Measurements from ENCODE around the gene TFAP2D. TPM values are rescaled to one million over a fixed set of nuclear protein-coding genes. Genes with fewer than 3 reads are reported as not detected.

The TFAP2D gene
- polyA plus RNA-seq, 1 donor from 2014 or later, result not detected

DNA sequence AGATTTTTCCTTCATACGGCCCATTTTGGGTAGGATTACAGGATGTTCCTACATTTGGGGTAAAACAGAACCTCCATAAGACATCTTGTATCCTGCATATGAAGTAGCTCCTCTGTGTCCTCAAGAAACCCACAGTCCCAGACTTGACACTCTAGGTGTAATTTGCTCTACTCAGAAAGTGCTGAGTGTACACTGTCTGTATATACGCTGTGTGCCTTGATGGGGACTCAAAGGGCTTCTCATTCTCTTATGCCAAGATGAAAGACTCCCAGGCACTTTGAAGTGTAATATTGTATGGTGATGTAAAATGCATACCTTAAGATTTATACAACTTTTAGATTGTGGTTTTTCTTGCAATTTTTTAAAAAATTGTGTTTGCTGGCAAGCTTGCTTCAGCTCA, 5.2 kb downstream of the TFAP2D start:
- Histone ChIP-seq H3K9ac (ENCODE audit: low read length) (no peak overlapping the region), H3K36me3 (ENCODE audit: insufficient read depth, low read length) (no peaks in the 10 kb centered on the region), H3K27ac (ENCODE audit: low read length) (no peak overlapping the region), H3K79me2 (replicated peaks; ENCODE audit: insufficient read depth, low read length) (no peaks in the 10 kb centered on the region), H3K9me3 (ENCODE audit: low read length) (no peaks in the 10 kb centered on the region), H3F3A (ENCODE audit: insufficient read depth, low read length, poor library complexity, severe bottlenecking) (no peaks in the 10 kb centered on the region), H3K9me2 (ENCODE audit: insufficient read depth, low read length) (no peaks in the 10 kb centered on the region), H4K20me1 (ENCODE audit: insufficient read depth) (no peaks in the 10 kb centered on the region), H3K27me3 (ENCODE audit: insufficient read depth, low read depth, low read length) (peaks cover 100% of the 10 kb centered on the region), H2AFZ (ENCODE audit: low read depth, low read length) (no peak overlapping the region), H3K4me2 (ENCODE audit: low read length) (no peak overlapping the region), H3K4me3 (ENCODE audit: low read length) (no peak overlapping the region)
- no peak for TF ChIP-seq RAD21 (conservative IDR thresholded peaks at IDR 0.05)
- no peak for TF ChIP-seq POLR2AphosphoS5 (IDR thresholded peaks at IDR 0.05)
- TF ChIP-seq EP300 (conservative IDR thresholded peaks at IDR 0.05; ENCODE audit: poor library complexity, severe bottlenecking), result no peak
- TF ChIP-seq, protein P1, sequence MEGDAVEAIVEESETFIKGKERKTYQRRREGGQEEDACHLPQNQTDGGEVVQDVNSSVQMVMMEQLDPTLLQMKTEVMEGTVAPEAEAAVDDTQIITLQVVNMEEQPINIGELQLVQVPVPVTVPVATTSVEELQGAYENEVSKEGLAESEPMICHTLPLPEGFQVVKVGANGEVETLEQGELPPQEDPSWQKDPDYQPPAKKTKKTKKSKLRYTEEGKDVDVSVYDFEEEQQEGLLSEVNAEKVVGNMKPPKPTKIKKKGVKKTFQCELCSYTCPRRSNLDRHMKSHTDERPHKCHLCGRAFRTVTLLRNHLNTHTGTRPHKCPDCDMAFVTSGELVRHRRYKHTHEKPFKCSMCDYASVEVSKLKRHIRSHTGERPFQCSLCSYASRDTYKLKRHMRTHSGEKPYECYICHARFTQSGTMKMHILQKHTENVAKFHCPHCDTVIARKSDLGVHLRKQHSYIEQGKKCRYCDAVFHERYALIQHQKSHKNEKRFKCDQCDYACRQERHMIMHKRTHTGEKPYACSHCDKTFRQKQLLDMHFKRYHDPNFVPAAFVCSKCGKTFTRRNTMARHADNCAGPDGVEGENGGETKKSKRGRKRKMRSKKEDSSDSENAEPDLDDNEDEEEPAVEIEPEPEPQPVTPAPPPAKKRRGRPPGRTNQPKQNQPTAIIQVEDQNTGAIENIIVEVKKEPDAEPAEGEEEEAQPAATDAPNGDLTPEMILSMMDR (IDR thresholded peaks at IDR 0.05; ENCODE audit: poor library complexity, severe bottlenecking), result no peak
- no peak for TF ChIP-seq SMC3 (conservative IDR thresholded peaks at IDR 0.05; ENCODE audit: poor library complexity)
- TF ChIP-seq TAF1 (IDR thresholded peaks at IDR 0.05; ENCODE audit: low read depth), result no peak
- TF ChIP-seq EZH2 (IDR thresholded peaks at IDR 0.05; ENCODE audit: borderline replicate concordance, insufficient read depth, low read length, poor library complexity, severe bottlenecking), result no peak
- TF ChIP-seq, protein P2, sequence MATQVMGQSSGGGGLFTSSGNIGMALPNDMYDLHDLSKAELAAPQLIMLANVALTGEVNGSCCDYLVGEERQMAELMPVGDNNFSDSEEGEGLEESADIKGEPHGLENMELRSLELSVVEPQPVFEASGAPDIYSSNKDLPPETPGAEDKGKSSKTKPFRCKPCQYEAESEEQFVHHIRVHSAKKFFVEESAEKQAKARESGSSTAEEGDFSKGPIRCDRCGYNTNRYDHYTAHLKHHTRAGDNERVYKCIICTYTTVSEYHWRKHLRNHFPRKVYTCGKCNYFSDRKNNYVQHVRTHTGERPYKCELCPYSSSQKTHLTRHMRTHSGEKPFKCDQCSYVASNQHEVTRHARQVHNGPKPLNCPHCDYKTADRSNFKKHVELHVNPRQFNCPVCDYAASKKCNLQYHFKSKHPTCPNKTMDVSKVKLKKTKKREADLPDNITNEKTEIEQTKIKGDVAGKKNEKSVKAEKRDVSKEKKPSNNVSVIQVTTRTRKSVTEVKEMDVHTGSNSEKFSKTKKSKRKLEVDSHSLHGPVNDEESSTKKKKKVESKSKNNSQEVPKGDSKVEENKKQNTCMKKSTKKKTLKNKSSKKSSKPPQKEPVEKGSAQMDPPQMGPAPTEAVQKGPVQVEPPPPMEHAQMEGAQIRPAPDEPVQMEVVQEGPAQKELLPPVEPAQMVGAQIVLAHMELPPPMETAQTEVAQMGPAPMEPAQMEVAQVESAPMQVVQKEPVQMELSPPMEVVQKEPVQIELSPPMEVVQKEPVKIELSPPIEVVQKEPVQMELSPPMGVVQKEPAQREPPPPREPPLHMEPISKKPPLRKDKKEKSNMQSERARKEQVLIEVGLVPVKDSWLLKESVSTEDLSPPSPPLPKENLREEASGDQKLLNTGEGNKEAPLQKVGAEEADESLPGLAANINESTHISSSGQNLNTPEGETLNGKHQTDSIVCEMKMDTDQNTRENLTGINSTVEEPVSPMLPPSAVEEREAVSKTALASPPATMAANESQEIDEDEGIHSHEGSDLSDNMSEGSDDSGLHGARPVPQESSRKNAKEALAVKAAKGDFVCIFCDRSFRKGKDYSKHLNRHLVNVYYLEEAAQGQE (IDR thresholded peaks at IDR 0.05; ENCODE audit: borderline replicate concordance), result no peak
- TF ChIP-seq MXI1 (conservative IDR thresholded peaks at IDR 0.05; ENCODE audit: poor library complexity, severe bottlenecking), result no peak

DNA sequence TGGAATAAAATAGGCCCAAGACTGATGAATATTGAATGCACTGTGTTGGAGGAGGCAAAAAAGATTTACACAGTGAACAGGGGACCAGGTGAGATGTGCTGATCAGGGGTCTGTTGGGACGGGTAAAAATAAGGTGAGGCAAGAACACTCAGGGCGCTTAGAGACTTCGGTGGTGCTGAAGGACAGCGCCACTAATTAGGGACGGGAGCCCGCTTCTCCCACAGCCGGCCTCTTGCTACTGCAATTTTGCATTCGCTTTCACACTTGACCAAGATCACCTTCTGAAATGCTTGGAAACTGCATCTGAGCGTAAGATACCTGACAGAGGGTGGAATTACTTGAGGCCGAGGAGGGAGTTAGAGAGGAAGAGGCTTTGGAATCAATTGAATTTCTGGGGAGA, 7.3 kb downstream of the TFAP2D start:
- peaks cover 100% of the 10 kb centered on the region for H3K27me3 ChIP-seq (ENCODE audit: insufficient read depth, low read depth, low read length)
- no peak overlapping the region for H3K9ac ChIP-seq (ENCODE audit: low read length)
- H3K79me2 ChIP-seq (replicated peaks; ENCODE audit: insufficient read depth, low read length), result no peaks in the 10 kb centered on the region
- H2AFZ ChIP-seq (ENCODE audit: low read depth, low read length), result no peak overlapping the region
- H3K4me2 ChIP-seq (ENCODE audit: low read length), result no peak overlapping the region
- H4K20me1 ChIP-seq (ENCODE audit: insufficient read depth), result no peaks in the 10 kb centered on the region
- H3F3A ChIP-seq (ENCODE audit: insufficient read depth, low read length, poor library complexity, severe bottlenecking), result no peaks in the 10 kb centered on the region
- H3K4me3 ChIP-seq (ENCODE audit: low read length), result no peak overlapping the region
- no peaks in the 10 kb centered on the region for H3K36me3 ChIP-seq (ENCODE audit: insufficient read depth, low read length)
- TF ChIP-seq EP300 (conservative IDR thresholded peaks at IDR 0.05; ENCODE audit: poor library complexity, severe bottlenecking) (no peak), SMC3 (conservative IDR thresholded peaks at IDR 0.05; ENCODE audit: poor library complexity) (no peak), EZH2 (IDR thresholded peaks at IDR 0.05; ENCODE audit: borderline replicate concordance, insufficient read depth, low read length, poor library complexity, severe bottlenecking) (no peak), TAF1 (IDR thresholded peaks at IDR 0.05; ENCODE audit: low read depth) (no peak)
- TF ChIP-seq, protein P1 (IDR thresholded peaks at IDR 0.05; ENCODE audit: poor library complexity, severe bottlenecking), result no peak
- TF ChIP-seq, protein P2 (IDR thresholded peaks at IDR 0.05; ENCODE audit: borderline replicate concordance), result peak; percentile 44
- H3K9me2 ChIP-seq (ENCODE audit: insufficient read depth, low read length), result no peaks in the 10 kb centered on the region
- no peak overlapping the region for H3K27ac ChIP-seq (ENCODE audit: low read length)
- H3K9me3 ChIP-seq (ENCODE audit: low read length), result no peaks in the 10 kb centered on the region

All from neural cell (in vitro differentiated cells).